ENCODE results near the gene SRGAP3. TPM values are rescaled to one million over a fixed set of nuclear protein-coding genes. Genes with fewer than 3 reads are reported as not detected.

The SRGAP3 gene
- polyA plus RNA-seq, 2 donors = 1.3 to 3.3 TPM

DNA sequence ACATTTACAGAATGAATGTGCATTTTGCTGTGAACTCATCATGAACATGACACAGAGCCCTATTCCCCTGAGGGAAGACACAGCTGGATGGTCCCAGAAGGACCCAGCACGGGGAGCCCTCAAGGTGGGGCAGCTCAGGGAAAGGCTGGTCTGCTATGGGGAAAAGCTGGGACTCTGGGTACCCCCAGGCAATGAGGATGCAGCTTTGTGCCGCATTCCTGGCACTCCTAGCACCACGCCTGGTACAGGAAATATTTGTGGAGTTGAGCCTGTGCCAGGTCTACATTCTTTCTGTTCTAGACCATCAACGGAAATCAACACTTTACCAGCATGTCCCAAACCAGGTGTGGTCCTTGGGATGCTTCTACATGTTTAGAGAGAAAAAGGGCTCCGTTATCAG lies 74.0 kb downstream of the SRGAP3 start:
- peaks cover 12 to 32% of the 10 kb centered on the region in 2 donors for H3K4me1 ChIP-seq (ENCODE audit: control insufficient read depth in 2 of 2, insufficient read depth in 2 of 2, low read length in 1 of 2)
- H3K27me3 ChIP-seq (ENCODE audit: control insufficient read depth in 1 of 2, insufficient read depth in 2 of 2, low read length in 2 of 2) = no peaks in the 10 kb centered on the region
- H3K4me3 ChIP-seq (ENCODE audit: low read depth in 1 of 2, low read length in 2 of 2) = no peak overlapping the region
- H3K27ac ChIP-seq (ENCODE audit: low read depth in 2 of 2, low read length in 1 of 2) = no peak overlapping the region
- H3K36me3 ChIP-seq (ENCODE audit: control insufficient read depth in 2 of 2, insufficient read depth in 2 of 2, low read length in 1 of 2) = no peaks in the 10 kb centered on the region
- WGBS, 2 donors = 47 to 64% methylated on average over 5 of the region's 5 CpGs
- no peaks in the 10 kb centered on the region for H3K9me3 ChIP-seq (ENCODE audit: control insufficient read depth in 2 of 2, insufficient read depth in 1 of 2, low read depth in 1 of 2, low read length in 1 of 2)

DNA sequence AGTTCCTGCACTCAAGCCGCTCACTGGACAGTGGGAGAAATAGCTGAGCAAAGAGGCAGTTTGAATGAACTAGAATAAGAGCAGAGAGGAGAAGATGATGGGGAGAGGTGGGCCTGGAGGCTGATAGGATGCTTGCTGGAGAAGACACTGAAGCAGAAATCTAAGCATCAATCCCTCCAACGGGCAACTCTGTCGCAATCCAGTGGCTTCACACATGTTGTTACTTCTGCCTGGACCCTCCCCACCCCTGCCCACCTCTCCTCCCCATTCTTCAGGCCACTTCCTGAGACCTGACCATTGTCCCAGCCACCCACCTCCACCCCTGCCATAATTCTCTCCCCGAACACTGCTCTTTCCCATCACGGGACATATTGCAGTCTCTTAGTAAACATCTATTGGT lies 76.0 kb downstream of the SRGAP3 start:
- H3K36me3 ChIP-seq (ENCODE audit: control insufficient read depth in 2 of 2, insufficient read depth in 2 of 2, low read length in 1 of 2) = no peaks in the 10 kb centered on the region
- peaks cover 8 to 35% of the 10 kb centered on the region in 2 donors for H3K4me1 ChIP-seq (ENCODE audit: control insufficient read depth in 2 of 2, insufficient read depth in 2 of 2, low read length in 1 of 2)
- no peaks in the 10 kb centered on the region for H3K27me3 ChIP-seq (ENCODE audit: control insufficient read depth in 1 of 2, insufficient read depth in 2 of 2, low read length in 2 of 2)
- 74 to 78% methylated on average over 5 of the region's 5 CpGs for WGBS, 2 donors
- H3K27ac ChIP-seq (ENCODE audit: low read depth in 2 of 2, low read length in 1 of 2) = peak overlapping the region in 1 of 2 donors; percentile 6
- no peaks in the 10 kb centered on the region for H3K9me3 ChIP-seq (ENCODE audit: control insufficient read depth in 2 of 2, insufficient read depth in 1 of 2, low read depth in 1 of 2, low read length in 1 of 2)
- no peak overlapping the region for H3K4me3 ChIP-seq (ENCODE audit: low read depth in 1 of 2, low read length in 2 of 2)

- no peaks in the 10 kb centered on the region for H3K36me3 ChIP-seq (ENCODE audit: control insufficient read depth in 2 of 2, insufficient read depth in 2 of 2, low read length in 1 of 2)
- WGBS, 2 donors = 35 to 58% methylated on average over 11 of the region's 11 CpGs
- H3K9me3 ChIP-seq (ENCODE audit: control insufficient read depth in 2 of 2, insufficient read depth in 1 of 2, low read depth in 1 of 2, low read length in 1 of 2) = no peaks in the 10 kb centered on the region
- peaks cover 8 to 39% of the 10 kb centered on the region in 2 donors for H3K4me1 ChIP-seq (ENCODE audit: control insufficient read depth in 2 of 2, insufficient read depth in 2 of 2, low read length in 1 of 2)
- H3K27me3 ChIP-seq (ENCODE audit: control insufficient read depth in 1 of 2, insufficient read depth in 2 of 2, low read length in 2 of 2) = no peaks in the 10 kb centered on the region
- no peak overlapping the region for H3K4me3 ChIP-seq (ENCODE audit: low read depth in 1 of 2, low read length in 2 of 2)
- peak overlapping the region; percentile 17 to 37 for H3K27ac ChIP-seq (ENCODE audit: low read depth in 2 of 2, low read length in 1 of 2)
Measured at GRCh38 chr3:9172851-9173321, 76.6 kb downstream of the SRGAP3 start.

- Histone ChIP-seq H3K27ac (ENCODE audit: low read depth in 2 of 2, low read length in 1 of 2) (no peak overlapping the region), H3K4me1 (ENCODE audit: control insufficient read depth in 2 of 2, insufficient read depth in 2 of 2, low read length in 1 of 2) (peaks cover 8 to 40% of the 10 kb centered on the region in 2 donors), H3K36me3 (ENCODE audit: control insufficient read depth in 2 of 2, insufficient read depth in 2 of 2, low read length in 1 of 2) (no peaks in the 10 kb centered on the region), H3K9me3 (ENCODE audit: control insufficient read depth in 2 of 2, insufficient read depth in 1 of 2, low read depth in 1 of 2, low read length in 1 of 2) (no peaks in the 10 kb centered on the region), H3K4me3 (ENCODE audit: low read depth in 1 of 2, low read length in 2 of 2) (no peak overlapping the region), H3K27me3 (ENCODE audit: control insufficient read depth in 1 of 2, insufficient read depth in 2 of 2, low read length in 2 of 2) (no peaks in the 10 kb centered on the region)
- 90 to 96% methylated on average over 5 of the region's 5 CpGs for WGBS, 2 donors
Measured at GRCh38 chr3:9170851-9171160, 78.6 kb downstream of the SRGAP3 start.

- Histone ChIP-seq H3K36me3 (ENCODE audit: control insufficient read depth in 2 of 2, insufficient read depth in 2 of 2, low read length in 1 of 2) (no peaks in the 10 kb centered on the region), H3K9me3 (ENCODE audit: control insufficient read depth in 2 of 2, insufficient read depth in 1 of 2, low read depth in 1 of 2, low read length in 1 of 2) (no peaks in the 10 kb centered on the region), H3K27me3 (ENCODE audit: control insufficient read depth in 1 of 2, insufficient read depth in 2 of 2, low read length in 2 of 2) (no peaks in the 10 kb centered on the region), H3K27ac (ENCODE audit: low read depth in 2 of 2, low read length in 1 of 2) (peak overlapping the region; percentile 74 to 83), H3K4me1 (ENCODE audit: control insufficient read depth in 2 of 2, insufficient read depth in 2 of 2, low read length in 1 of 2) (peaks cover 8 to 38% of the 10 kb centered on the region in 2 donors), H3K4me3 (ENCODE audit: low read depth in 1 of 2, low read length in 2 of 2) (no peak overlapping the region)
- WGBS, 2 donors = 79 to 81% methylated on average over 18 of the region's 18 CpGs
Measured at GRCh38 chr3:9169956-9170850, 79.2 kb downstream of the SRGAP3 start.

DNA sequence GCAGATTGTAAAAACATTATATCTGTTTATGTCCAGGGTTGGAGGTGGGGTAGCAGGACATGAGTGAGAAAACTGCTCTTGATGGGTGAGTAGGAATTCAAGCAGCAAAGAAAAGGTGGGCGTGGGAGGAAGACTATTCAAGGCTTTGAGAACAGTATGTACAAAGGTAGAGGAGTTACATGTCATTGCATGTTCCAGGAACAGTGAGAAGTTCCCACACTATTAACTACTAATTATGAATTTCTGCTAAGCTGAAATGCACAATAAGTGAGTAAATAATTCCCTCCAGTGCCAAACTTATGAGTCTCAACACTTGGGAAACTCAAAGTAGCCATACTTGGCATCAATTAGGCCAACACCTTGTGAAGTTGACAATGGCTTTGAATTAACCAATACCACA lies 80.1 kb downstream of the SRGAP3 start:
- Histone ChIP-seq H3K36me3 (ENCODE audit: control insufficient read depth in 2 of 2, insufficient read depth in 2 of 2, low read length in 1 of 2) (no peaks in the 10 kb centered on the region), H3K27me3 (ENCODE audit: control insufficient read depth in 1 of 2, insufficient read depth in 2 of 2, low read length in 2 of 2) (no peaks in the 10 kb centered on the region), H3K4me1 (ENCODE audit: control insufficient read depth in 2 of 2, insufficient read depth in 2 of 2, low read length in 1 of 2) (peaks cover 8 to 33% of the 10 kb centered on the region in 2 donors), H3K9me3 (ENCODE audit: control insufficient read depth in 2 of 2, insufficient read depth in 1 of 2, low read depth in 1 of 2, low read length in 1 of 2) (no peaks in the 10 kb centered on the region), H3K4me3 (ENCODE audit: low read depth in 1 of 2, low read length in 2 of 2) (no peak overlapping the region), H3K27ac (ENCODE audit: low read depth in 2 of 2, low read length in 1 of 2) (peak overlapping the region; percentile 74 to 83)
- 54 to 62% methylated on average over 1 of the region's 1 CpG for WGBS, 2 donors

- WGBS, 2 donors = 44 to 50% methylated on average over 8 of the region's 8 CpGs
- peaks cover 8 to 28% of the 10 kb centered on the region in 2 donors for H3K4me1 ChIP-seq (ENCODE audit: control insufficient read depth in 2 of 2, insufficient read depth in 2 of 2, low read length in 1 of 2)
- no peak overlapping the region for H3K4me3 ChIP-seq (ENCODE audit: low read depth in 1 of 2, low read length in 2 of 2)
- H3K9me3 ChIP-seq (ENCODE audit: control insufficient read depth in 2 of 2, insufficient read depth in 1 of 2, low read depth in 1 of 2, low read length in 1 of 2) = no peaks in the 10 kb centered on the region
- H3K36me3 ChIP-seq (ENCODE audit: control insufficient read depth in 2 of 2, insufficient read depth in 2 of 2, low read length in 1 of 2) = no peaks in the 10 kb centered on the region
- no peak overlapping the region for H3K27ac ChIP-seq (ENCODE audit: low read depth in 2 of 2, low read length in 1 of 2)
- no peaks in the 10 kb centered on the region for H3K27me3 ChIP-seq (ENCODE audit: control insufficient read depth in 1 of 2, insufficient read depth in 2 of 2, low read length in 2 of 2)
Measured at GRCh38 chr3:9168241-9168741, 81.2 kb downstream of the SRGAP3 start.

GRCh38 chr3:9167222-9167621 lies 82.2 kb downstream of the SRGAP3 start:
- Histone ChIP-seq H3K4me3 (ENCODE audit: low read depth in 1 of 2, low read length in 2 of 2) (no peak overlapping the region), H3K27ac (ENCODE audit: low read depth in 2 of 2, low read length in 1 of 2) (no peak overlapping the region), H3K36me3 (ENCODE audit: control insufficient read depth in 2 of 2, insufficient read depth in 2 of 2, low read length in 1 of 2) (no peaks in the 10 kb centered on the region), H3K4me1 (ENCODE audit: control insufficient read depth in 2 of 2, insufficient read depth in 2 of 2, low read length in 1 of 2) (peaks cover 4 to 20% of the 10 kb centered on the region in 2 donors), H3K27me3 (ENCODE audit: control insufficient read depth in 1 of 2, insufficient read depth in 2 of 2, low read length in 2 of 2) (no peaks in the 10 kb centered on the region), H3K9me3 (ENCODE audit: control insufficient read depth in 2 of 2, insufficient read depth in 1 of 2, low read depth in 1 of 2, low read length in 1 of 2) (no peaks in the 10 kb centered on the region)
- 83 to 93% methylated on average over 2 of the region's 2 CpGs for WGBS, 2 donors

- Histone ChIP-seq H3K27me3 (ENCODE audit: control insufficient read depth in 1 of 2, insufficient read depth in 2 of 2, low read length in 2 of 2) (no peaks in the 10 kb centered on the region), H3K36me3 (ENCODE audit: control insufficient read depth in 2 of 2, insufficient read depth in 2 of 2, low read length in 1 of 2) (no peaks in the 10 kb centered on the region), H3K27ac (ENCODE audit: low read depth in 2 of 2, low read length in 1 of 2) (no peak overlapping the region), H3K4me3 (ENCODE audit: low read depth in 1 of 2, low read length in 2 of 2) (no peak overlapping the region), H3K4me1 (ENCODE audit: control insufficient read depth in 2 of 2, insufficient read depth in 2 of 2, low read length in 1 of 2) (peaks cover 0 to 13% of the 10 kb centered on the region in 2 donors), H3K9me3 (ENCODE audit: control insufficient read depth in 2 of 2, insufficient read depth in 1 of 2, low read depth in 1 of 2, low read length in 1 of 2) (no peaks in the 10 kb centered on the region)
- WGBS, 2 donors = 85 to 92% methylated on average over 5 of the region's 5 CpGs
Measured at GRCh38 chr3:9165421-9165820, 84.0 kb downstream of the SRGAP3 start.

DNA sequence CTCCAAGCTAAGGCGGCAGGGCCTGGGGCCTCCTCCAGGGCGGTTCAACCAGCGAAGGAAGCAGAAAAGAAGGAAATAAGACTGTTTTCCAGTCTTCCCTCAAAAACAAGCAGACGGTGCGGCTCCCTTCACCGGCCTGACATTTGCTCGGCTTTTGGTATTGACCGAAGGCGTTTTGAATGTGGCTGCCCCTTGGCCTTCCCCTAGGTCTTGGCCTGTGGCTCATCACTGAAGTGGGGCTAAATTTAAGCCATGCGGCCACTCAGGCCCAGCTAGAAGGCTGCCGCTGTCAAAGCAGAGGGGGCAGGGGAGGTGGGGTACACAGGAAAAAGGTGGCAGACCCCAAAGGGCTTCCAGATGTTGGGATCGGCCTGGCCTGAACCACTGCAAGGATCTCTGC lies 86.2 kb downstream of the SRGAP3 start:
- no peaks in the 10 kb centered on the region for H3K36me3 ChIP-seq (ENCODE audit: control insufficient read depth in 2 of 2, insufficient read depth in 2 of 2, low read length in 1 of 2)
- H3K27me3 ChIP-seq (ENCODE audit: control insufficient read depth in 1 of 2, insufficient read depth in 2 of 2, low read length in 2 of 2) = no peaks in the 10 kb centered on the region
- no peak overlapping the region for H3K4me3 ChIP-seq (ENCODE audit: low read depth in 1 of 2, low read length in 2 of 2)
- H3K9me3 ChIP-seq (ENCODE audit: control insufficient read depth in 2 of 2, insufficient read depth in 1 of 2, low read depth in 1 of 2, low read length in 1 of 2) = no peaks in the 10 kb centered on the region
- H3K4me1 ChIP-seq (ENCODE audit: control insufficient read depth in 2 of 2, insufficient read depth in 2 of 2, low read length in 1 of 2) = peaks cover 0 to 5% of the 10 kb centered on the region in 2 donors
- 95 to 98% methylated on average over 12 of the region's 12 CpGs for WGBS, 2 donors
- H3K27ac ChIP-seq (ENCODE audit: low read depth in 2 of 2, low read length in 1 of 2) = no peak overlapping the region

Data from esophagus (tissue), 2 donors.